ENCODE results near the gene LMAN1L.

LMAN1L gene

DNA sequence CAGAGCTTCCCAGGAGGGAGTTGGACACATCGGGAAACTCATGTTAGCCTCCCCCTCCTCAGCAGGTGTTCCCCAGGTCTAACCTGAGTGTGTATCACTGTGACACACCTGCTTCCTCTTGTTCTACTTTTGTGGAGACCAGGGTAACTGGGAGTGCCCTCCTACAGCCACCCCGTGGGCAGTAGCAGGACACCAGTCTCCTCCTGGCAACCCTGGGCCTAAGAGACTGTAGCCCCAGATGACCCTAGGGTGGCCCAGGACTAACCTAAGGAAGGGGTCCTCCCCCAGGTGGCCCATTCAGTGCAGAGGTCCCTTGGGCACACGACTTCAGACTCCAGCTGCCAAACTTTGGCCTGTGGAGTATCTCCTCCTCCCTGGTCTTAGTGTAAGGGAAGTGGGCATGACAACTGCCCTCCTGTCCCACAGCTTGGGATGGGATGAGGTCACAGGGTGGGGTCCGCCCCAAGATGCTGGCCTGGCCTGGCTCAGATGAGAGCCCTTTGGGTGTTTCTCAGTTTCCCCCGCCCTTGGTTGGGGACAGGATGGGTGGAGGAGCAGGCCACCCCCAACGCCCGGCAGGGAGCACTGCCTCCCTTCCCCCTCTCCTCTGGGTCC is 26.0 kb upstream of the LMAN1L start:
- peak overlapping the region; percentile 95 for H3K4me3 ChIP-seq (ENCODE audit: low read depth, low read length)
- TF ChIP-seq, protein P1, sequence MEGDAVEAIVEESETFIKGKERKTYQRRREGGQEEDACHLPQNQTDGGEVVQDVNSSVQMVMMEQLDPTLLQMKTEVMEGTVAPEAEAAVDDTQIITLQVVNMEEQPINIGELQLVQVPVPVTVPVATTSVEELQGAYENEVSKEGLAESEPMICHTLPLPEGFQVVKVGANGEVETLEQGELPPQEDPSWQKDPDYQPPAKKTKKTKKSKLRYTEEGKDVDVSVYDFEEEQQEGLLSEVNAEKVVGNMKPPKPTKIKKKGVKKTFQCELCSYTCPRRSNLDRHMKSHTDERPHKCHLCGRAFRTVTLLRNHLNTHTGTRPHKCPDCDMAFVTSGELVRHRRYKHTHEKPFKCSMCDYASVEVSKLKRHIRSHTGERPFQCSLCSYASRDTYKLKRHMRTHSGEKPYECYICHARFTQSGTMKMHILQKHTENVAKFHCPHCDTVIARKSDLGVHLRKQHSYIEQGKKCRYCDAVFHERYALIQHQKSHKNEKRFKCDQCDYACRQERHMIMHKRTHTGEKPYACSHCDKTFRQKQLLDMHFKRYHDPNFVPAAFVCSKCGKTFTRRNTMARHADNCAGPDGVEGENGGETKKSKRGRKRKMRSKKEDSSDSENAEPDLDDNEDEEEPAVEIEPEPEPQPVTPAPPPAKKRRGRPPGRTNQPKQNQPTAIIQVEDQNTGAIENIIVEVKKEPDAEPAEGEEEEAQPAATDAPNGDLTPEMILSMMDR (IDR thresholded peaks at IDR 0.05; ENCODE audit: low read depth, low read length, missing control alignments) = no peak
- no peak for DNase-seq (ENCODE audit: low read depth)

DNA sequence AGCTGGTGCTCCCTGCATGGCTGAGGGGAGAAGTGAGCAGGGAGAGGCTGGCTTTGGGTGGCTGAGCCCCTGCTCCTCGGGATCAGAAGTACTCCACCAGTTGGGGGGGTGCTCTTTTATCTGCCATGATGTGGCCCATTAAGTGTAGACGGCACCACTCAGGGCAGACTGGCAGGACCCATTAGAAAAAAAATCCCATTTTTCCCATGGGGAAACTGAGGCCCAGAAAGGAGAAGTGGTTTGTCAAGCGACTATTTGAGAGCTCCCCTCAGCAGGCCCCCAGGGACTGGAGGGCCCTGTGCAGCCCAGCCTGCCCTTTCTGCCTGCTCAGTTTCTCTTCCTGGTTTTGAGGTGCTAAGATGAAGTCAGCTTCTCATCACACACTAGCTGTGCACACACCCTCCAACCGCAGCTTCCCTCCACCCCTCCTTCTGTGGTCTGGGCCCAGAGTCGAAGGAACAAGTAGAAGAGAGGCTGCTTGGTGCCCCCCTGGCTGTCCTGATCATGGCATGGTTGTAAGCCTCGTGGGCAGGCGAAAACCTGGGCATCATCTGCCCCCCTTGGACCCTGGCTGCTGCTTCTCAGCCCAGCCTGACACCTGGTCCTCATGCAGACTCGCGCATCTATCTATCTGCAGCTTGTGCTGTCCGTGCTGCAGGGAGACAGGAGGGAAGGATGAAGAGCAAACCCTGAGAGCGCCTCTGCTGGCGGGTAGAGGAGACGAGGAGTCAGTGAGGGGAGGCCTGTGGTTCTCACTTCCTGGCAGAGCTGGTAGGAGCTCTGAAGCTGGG is 25.2 kb upstream of the LMAN1L start:
- H3K4me3 ChIP-seq (ENCODE audit: low read depth, low read length) = peak overlapping the region; percentile 95
- TF ChIP-seq, protein P1 (IDR thresholded peaks at IDR 0.05; ENCODE audit: low read depth, low read length, missing control alignments) = peak; percentile 89
- peak; percentile 96 for DNase-seq (ENCODE audit: low read depth)

DNA sequence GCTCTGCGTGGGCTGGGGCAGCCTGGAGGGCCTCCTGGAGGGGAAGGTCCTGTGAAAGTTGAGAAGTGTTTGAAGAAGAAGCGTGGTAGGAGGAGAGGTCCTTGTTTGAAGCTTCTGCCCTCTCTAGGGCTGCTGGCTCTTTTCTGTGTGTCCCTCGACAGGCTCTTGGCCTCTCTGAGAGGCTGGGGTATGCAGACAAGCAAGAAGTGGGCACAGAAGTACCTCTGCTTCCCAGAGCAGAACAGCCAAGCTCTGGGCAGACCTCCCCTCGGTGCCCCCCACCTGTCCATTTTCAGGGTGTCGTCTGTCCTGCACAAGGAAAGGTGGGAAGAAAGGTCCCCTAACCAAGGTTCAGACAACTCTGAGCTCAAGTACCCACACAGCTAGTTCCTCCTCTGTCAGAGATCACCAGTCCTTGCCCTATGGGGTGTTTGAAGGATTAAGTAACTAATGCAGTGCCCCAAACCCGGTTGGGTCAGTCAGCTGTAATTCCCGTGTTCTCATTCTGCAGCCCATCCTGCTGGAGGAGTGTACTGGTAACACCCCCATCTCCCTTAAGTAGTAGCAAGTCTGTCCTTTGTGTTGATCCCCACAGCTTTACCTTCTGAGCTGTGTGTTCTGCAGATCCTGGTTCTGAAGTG is 24.5 kb upstream of the LMAN1L start:
- DNase-seq (ENCODE audit: low read depth) = no peak
- H3K4me3 ChIP-seq (ENCODE audit: low read depth, low read length) = peak overlapping the region; percentile 62
- TF ChIP-seq, protein P1 (IDR thresholded peaks at IDR 0.05; ENCODE audit: low read depth, low read length, missing control alignments) = no peak

DNA sequence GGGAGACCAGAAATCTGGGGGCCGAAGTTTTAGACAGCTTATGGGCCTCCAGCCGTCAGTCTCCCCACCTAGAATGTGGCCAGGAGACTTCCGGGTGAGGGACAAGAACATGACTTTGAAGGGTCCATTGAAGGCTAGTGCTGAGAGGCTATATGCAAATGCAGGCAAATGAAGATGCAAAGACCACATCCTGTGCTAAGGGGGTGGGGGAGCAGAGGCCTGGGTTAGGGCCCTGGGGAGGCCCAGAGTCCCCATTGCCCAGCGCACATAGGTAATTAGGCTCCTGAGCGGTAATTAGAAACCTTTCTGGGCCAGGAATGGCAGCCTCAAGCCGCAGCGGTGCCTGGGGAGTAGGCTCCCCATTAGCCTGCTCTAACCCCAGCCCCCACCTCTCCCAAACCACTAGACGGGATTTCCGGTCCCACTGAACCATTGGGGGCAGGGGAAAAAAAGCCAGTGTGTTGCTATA is 23.9 kb upstream of the LMAN1L start:
- DNase-seq (ENCODE audit: low read depth) = peak; percentile 92
- H3K4me3 ChIP-seq (ENCODE audit: low read depth, low read length) = peak overlapping the region; percentile 62
- TF ChIP-seq, protein P1 (IDR thresholded peaks at IDR 0.05; ENCODE audit: low read depth, low read length, missing control alignments) = no peak

DNA sequence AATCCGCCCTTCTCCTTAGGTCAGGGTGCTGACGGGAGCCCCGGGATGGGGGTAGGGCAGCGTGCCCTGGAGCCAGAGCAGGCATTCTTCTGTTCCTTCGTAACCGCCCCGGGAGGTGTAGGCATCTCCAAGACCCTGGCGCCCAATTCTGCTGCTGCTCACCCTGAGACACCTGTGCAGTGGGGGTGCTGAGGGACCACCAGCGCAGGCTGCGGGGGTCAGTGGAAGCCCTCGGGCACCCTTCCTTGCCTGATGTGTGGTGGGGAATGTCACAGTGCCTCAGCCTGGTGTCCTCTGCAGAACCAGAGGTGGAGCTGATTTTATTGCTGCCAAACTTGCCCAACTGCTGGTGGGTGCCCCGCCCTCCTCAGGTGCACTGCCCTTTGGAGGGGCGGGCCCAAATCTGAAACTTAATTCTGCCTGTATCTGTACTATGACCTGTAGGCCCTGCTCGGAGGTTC is 23.4 kb upstream of the LMAN1L start:
- TF ChIP-seq, protein P1 (IDR thresholded peaks at IDR 0.05; ENCODE audit: low read depth, low read length, missing control alignments) = no peak

DNA sequence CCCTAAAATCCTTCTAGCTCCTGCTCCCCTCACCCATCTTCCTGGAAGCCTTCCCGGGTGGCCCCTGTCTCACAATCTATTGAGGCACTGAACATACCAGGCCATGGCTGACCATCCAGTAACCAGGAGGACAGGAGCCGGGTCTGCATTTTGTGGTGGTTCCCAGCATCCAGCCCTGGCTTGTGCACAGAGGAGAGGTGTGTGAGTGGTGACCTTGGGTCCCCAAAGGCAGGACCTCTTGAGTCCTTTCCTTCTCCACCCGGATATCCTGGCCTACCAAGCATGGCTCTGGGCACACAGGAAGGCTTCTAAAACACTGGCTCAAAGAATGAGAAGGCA is 22.9 kb upstream of the LMAN1L start:
- no peak for DNase-seq (ENCODE audit: low read depth)
- peak overlapping the region; percentile 62 for H3K4me3 ChIP-seq (ENCODE audit: low read depth, low read length)
- TF ChIP-seq, protein P1 (IDR thresholded peaks at IDR 0.05; ENCODE audit: low read depth, low read length, missing control alignments) = no peak

More for the DNA sequence above, 23.4 kb upstream of the LMAN1L start:
- DNase-seq (ENCODE audit: low read depth) = no peak
- H3K4me3 ChIP-seq (ENCODE audit: low read depth, low read length) = peak overlapping the region; percentile 62
